ENCODE measurements around the gene RPS27A. TPM values are rescaled to one million over a fixed set of nuclear protein-coding genes. Genes with fewer than 3 reads are reported as not detected.
A peak's percentile ranks its signal among the peaks of the same experiment; 100 is the strongest.
"Not testable (repeated sequence)": the region's sequence is repeated elsewhere in the genome, so short reads cannot be mapped to it uniquely, and the experiment has no call there.

Gene RPS27A
- total RNA-seq, 2 donors from 2014 or later: 756 to 773 TPM

- H3K36me3 ChIP-seq: peaks cover 5% of the 10 kb centered on the region
- no peak overlapping the region for H3K9ac ChIP-seq (ENCODE audit: low read depth in 2 of 2, low read length in 2 of 2)
- TF ChIP-seq CTCF (IDR thresholded peaks at IDR 0.05): no peak
- H3K27ac ChIP-seq: no peak overlapping the region
- H3K4me3 ChIP-seq: no peak overlapping the region
- no peaks in the 10 kb centered on the region for H3K9me3 ChIP-seq
- no peak for DNase-seq
- H3K4me1 ChIP-seq: no peaks in the 10 kb centered on the region
- intact Hi-C loops (cut with DNase I): no loop called here
- no peaks in the 10 kb centered on the region for H3K27me3 ChIP-seq
These were observed 10.1 kb downstream of the RPS27A start for GRCh38 chr2:55242617-55243016.

DNA sequence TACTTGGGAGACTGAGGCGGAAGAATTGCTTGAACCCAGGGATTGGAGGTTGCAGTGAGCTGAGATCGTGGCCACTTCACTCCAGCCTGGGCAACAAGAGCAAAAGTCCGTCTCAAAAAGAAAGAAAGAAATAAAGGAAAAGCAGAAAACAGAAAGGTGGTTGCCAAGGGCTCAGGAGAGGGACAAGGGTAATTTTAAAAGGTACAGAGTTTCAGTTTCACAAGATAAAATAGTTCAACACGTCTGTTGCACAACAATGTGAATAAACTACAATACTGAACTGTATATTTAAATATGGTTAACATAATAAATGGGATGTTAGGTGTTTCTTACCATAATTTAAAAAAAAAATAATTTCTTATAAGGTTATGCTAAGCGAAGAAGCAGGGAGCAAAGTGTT, 12.9 kb downstream of the RPS27A start:
- peaks cover 5% of the 10 kb centered on the region for H3K36me3 ChIP-seq
- H3K4me1 ChIP-seq: no peaks in the 10 kb centered on the region

GRCh38 chr2:55247025-55247424, 14.5 kb downstream of the RPS27A start:
- TF ChIP-seq CTCF (IDR thresholded peaks at IDR 0.05): no peak
- intact Hi-C loops (cut with DNase I): no loop called here
- H3K9me3 ChIP-seq: no peaks in the 10 kb centered on the region
- no peak overlapping the region for H3K27ac ChIP-seq
- H3K36me3 ChIP-seq: peaks cover 5% of the 10 kb centered on the region
- H3K4me1 ChIP-seq: no peaks in the 10 kb centered on the region
- H3K4me3 ChIP-seq: no peak overlapping the region
- no peak for DNase-seq
- no peak overlapping the region for H3K9ac ChIP-seq (ENCODE audit: low read depth in 2 of 2, low read length in 2 of 2)
- no peaks in the 10 kb centered on the region for H3K27me3 ChIP-seq

More for the DNA sequence above, 12.9 kb downstream of the RPS27A start:
- no peak for DNase-seq
- Histone ChIP-seq H3K9ac (ENCODE audit: low read depth in 2 of 2, low read length in 2 of 2) (no peak overlapping the region), H3K4me3 (no peak overlapping the region), H3K27ac (no peak overlapping the region), H3K9me3 (no peaks in the 10 kb centered on the region), H3K27me3 (no peaks in the 10 kb centered on the region)
- TF ChIP-seq CTCF (IDR thresholded peaks at IDR 0.05): no peak
- intact Hi-C loops (cut with DNase I): no loop called here

- no peak overlapping the region for H3K9ac ChIP-seq (ENCODE audit: low read depth in 2 of 2, low read length in 2 of 2)
- no peak overlapping the region for H3K27ac ChIP-seq
- H3K9me3 ChIP-seq: no peaks in the 10 kb centered on the region
- DNase-seq: no peak
- no peak overlapping the region for H3K4me3 ChIP-seq
- no peaks in the 10 kb centered on the region for H3K36me3 ChIP-seq
- intact Hi-C loops (cut with DNase I): no loop called here
- TF ChIP-seq CTCF (IDR thresholded peaks at IDR 0.05): no peak
- H3K4me1 ChIP-seq: no peaks in the 10 kb centered on the region
- no peaks in the 10 kb centered on the region for H3K27me3 ChIP-seq
These were observed 20.3 kb downstream of the RPS27A start for GRCh38 chr2:55252832-55253231.

DNA sequence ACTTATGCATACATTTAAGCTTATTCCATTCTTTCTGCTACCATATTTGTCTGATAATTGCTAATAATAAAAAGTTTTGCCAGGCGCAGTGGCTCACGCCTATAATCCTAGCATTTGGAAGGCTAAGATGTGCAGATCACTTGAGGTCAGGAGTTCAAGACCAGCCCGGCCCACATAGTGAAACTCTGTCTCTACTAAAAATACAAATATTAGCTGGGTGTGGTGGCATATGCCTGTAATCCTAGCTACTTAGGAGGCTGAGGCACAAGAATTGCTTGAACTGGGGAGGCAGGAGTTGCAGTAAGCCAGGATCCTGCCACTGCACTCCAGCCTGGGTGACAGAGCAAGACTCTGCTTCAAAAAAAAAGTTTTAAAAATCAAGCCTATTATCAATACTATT, 27.1 kb downstream of the RPS27A start:
- H3K4me1 ChIP-seq; H3K9ac ChIP-seq (ENCODE audit: low read depth in 2 of 2, low read length in 2 of 2); DNase-seq; H3K27ac ChIP-seq; H3K36me3 ChIP-seq; H3K9me3 ChIP-seq; intact Hi-C loops (cut with DNase I); H3K27me3 ChIP-seq; H3K4me3 ChIP-seq: not testable (repeated sequence)

DNA sequence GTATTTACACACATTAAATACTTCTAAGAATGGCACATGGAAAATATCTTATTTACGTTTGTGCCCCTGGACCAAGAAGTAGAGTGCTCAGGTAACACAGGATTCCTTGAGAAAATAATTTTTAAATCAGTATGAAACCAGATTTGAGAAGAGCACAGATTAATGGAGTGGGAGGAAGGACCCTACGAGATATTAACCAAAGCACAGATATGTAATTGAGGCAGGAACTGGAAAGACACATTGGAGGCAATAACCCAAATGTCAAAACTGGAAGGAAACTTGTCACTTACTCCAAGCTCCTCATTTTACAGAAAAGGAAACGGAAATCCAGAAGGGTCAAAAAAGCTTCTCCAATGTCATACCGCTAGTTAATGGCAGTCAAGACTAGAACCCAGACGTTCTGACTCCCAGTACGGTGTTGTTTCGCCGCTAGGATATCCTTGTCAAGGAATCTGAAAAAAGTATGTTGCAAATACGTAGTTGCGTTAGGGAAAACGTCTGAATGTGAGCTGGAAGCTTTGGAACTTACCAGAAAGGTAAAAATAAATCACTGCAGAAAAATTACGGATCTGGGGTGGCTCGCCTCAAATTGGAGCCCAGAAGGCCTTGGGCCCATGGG, 35.9 kb downstream of the RPS27A start:
- peaks cover 5% of the 10 kb centered on the region for H3K4me1 ChIP-seq
- H3K4me3 ChIP-seq: peak overlapping the region; percentile 61
- intact Hi-C loops (cut with DNase I): loop anchor here (2.0 kb wide), 1 partner anchor 38 kb away; no protein-coding TSS in a partner anchor
- H3K36me3 ChIP-seq: peaks cover 3% of the 10 kb centered on the region
- no peaks in the 10 kb centered on the region for H3K27me3 ChIP-seq
- no peaks in the 10 kb centered on the region for H3K9me3 ChIP-seq
- H3K27ac ChIP-seq: peak overlapping the region; percentile 85
- TF ChIP-seq CTCF (IDR thresholded peaks at IDR 0.05): no peak
- H3K9ac ChIP-seq (ENCODE audit: low read depth in 2 of 2, low read length in 2 of 2): peak overlapping the region; percentile 72 to 82
- no peak for DNase-seq
